ENCODE measurements around the gene SLC20A1. TPM values are rescaled to one million over a fixed set of nuclear protein-coding genes. Genes with fewer than 3 reads are reported as not detected.

Gene SLC20A1
- total and polyA plus RNA-seq, 2 of the 4 experiments (the other 2 are of a cell fraction): 93.6 to 94.1 TPM

DNA sequence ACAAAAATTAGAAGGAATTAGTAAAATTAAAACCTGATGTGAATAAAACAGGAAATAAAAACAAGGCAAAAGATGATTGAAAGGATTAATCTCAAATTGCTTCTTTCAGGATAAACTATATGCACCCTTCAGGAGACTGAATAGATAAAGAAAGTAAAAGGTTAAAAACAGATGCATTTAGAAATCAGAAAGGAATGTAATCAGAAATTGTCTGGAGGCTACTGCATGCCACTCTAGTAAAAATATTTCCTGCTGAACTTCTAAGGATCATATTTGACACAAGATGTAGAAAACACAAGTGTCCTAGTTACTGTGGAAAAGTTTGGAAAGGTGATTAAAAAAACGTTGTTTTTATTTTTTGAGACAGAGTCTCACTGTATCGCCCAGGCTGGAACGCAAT lies 45.1 kb upstream of the SLC20A1 start:
- Histone ChIP-seq H3K36me3 (ENCODE audit: control insufficient read depth, insufficient read depth, low read length) (no peaks in the 10 kb centered on the region), H2AK9ac (replicated peaks; ENCODE audit: low read depth, low read length, poor library complexity) (no peak overlapping the region), H3K18ac (ENCODE audit: low read depth, low read length) (peak overlapping the region; percentile 34; the same call in 1 of the 2 replicates), H3K27ac (ENCODE audit: insufficient read depth, low read length) (peak overlapping the region; percentile 54), H3K56ac (ENCODE audit: extremely low read depth, insufficient read depth, low read length) (peak overlapping the region; percentile 0; the same call in 1 of the 2 replicates), H2BK120ac (ENCODE audit: low read depth, low read length) (peak overlapping the region; percentile 60; the same call in 1 of the 2 replicates), H3K4ac (ENCODE audit: low read depth, low read length) (peak overlapping the region; percentile 77; the same call in 1 of the 2 replicates), H3K4me2 (ENCODE audit: low read depth, low read length) (peak overlapping the region; percentile 39; the same call in 1 of the 2 replicates), H3K79me1 (ENCODE audit: low read depth in 1 of 2, low read length in 2 of 2) (no peaks in the 10 kb centered on the region), H2AK5ac (ENCODE audit: low read depth, low read length) (peak overlapping the region; percentile 82; the same call in 1 of the 2 replicates), H2BK5ac (ENCODE audit: low read depth, low read length, poor library complexity, severe bottlenecking) (no peak overlapping the region), H3K14ac (replicated peaks; ENCODE audit: low read depth, low read length) (peak overlapping the region; percentile 76), H3K9me1 (ENCODE audit: insufficient read depth, low read length) (peaks cover 3% of the 10 kb centered on the region; the same call in 1 of the 2 replicates), H2BK20ac (ENCODE audit: low read depth, low read length) (peak overlapping the region; percentile 90; the same call in 1 of the 2 replicates), H2BK15ac (ENCODE audit: low read depth, low read length) (no peak overlapping the region; the same call in 2 of the 3 replicates), H4K91ac (ENCODE audit: insufficient read depth, low read depth, low read length) (no peak overlapping the region), H4K5ac (ENCODE audit: low read depth, low read length) (peak overlapping the region; percentile 49; the same call in 1 of the 2 replicates), H2AFZ (replicated peaks; ENCODE audit: low read length, poor library complexity) (no peak overlapping the region), H4K8ac (ENCODE audit: low read depth in 2 of 2, low read length in 2 of 2) (0 out of 4 replicates have a peak overlapping the region, but pooled peaks of 1 of the 2 experiments have one; percentile 0), H4K20me1 (ENCODE audit: insufficient read depth, low read length) (no peaks in the 10 kb centered on the region), H3K4me1 (ENCODE audit: control insufficient read depth, insufficient read depth, low read length) (0 out of 2 replicates have a peak, but pooled peaks cover 2% of the 10 kb centered on the region), H3K23ac (ENCODE audit: low read depth, low read length) (no peak overlapping the region), H3K9ac (ENCODE audit: low read depth, low read length) (no peak overlapping the region), H3K27me3 (ENCODE audit: control insufficient read depth, insufficient read depth, low read length) (no peaks in the 10 kb centered on the region), H3K9me3 (ENCODE audit: control insufficient read depth, insufficient read depth, low read length) (no peaks in the 10 kb centered on the region), H3K4me3 (ENCODE audit: insufficient read depth, low read depth, low read length) (no peak overlapping the region)
- WGBS, 2 experiments (ENCODE audit: extremely low coverage in 2 of 2, insufficient read length in 1 of 2): 80% methylated on average over 1 of the region's 3 CpGs; no CpG with 5 or more reads in 1 of the 2 experiments
- dilution Hi-C loops (cut with HindIII; ENCODE audit: low sequenced_read_pairs, unreplicated experiment) (no loop called here), in situ Hi-C loops (cut with MboI; ENCODE audit: low sequenced_read_pairs) (loop anchor here (5.0 kb wide), 2 partner anchors 127 to 357 kb away; no protein-coding TSS in a partner anchor), intact Hi-C loops (cut with micrococcal nuclease) (loop anchor here (2.0 kb wide), 1 partner anchor 44 kb away; the partner anchor contains the start of gene SLC20A1)
- CTCF ChIA-PET: interaction anchor here (0.7 to 1.6 kb wide), 12 partner anchors 9 to 148 kb away, joined by 3 to 21 read pairs (median 3); partner anchors contain the start of gene CHCHD5
- DNase-seq (peak; percentile 12), ATAC-seq (ENCODE audit: low read depth) (peak; percentile 70)
- BruUV-seq (replicated peaks): no TSS peak
- POLR2A ChIA-PET (ENCODE audit: unreplicated experiment): interaction anchor here (0.6 to 0.7 kb wide), 2 partner anchors 18 to 27 kb away, joined by 3 to 17 read pairs; no protein-coding TSS in a partner anchor
- TF ChIP-seq, protein P1, sequence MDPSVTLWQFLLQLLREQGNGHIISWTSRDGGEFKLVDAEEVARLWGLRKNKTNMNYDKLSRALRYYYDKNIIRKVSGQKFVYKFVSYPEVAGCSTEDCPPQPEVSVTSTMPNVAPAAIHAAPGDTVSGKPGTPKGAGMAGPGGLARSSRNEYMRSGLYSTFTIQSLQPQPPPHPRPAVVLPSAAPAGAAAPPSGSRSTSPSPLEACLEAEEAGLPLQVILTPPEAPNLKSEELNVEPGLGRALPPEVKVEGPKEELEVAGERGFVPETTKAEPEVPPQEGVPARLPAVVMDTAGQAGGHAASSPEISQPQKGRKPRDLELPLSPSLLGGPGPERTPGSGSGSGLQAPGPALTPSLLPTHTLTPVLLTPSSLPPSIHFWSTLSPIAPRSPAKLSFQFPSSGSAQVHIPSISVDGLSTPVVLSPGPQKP (IDR thresholded peaks at IDR 0.05; ENCODE audit: borderline replicate concordance, low read depth, low read length): no peak
- TF ChIP-seq CEBPB (IDR thresholded peaks at IDR 0.05; ENCODE audit: low read depth, low read length): no peak
- no peak for TF ChIP-seq MAFK (IDR thresholded peaks at IDR 0.05; ENCODE audit: low read depth, low read length)
- no peak for TF ChIP-seq NFE2L2 (IDR thresholded peaks at IDR 0.05; ENCODE audit: low read depth, low read length)
- no peak for TF ChIP-seq RCOR1 (IDR thresholded peaks at IDR 0.05; ENCODE audit: insufficient replicate concordance, low read length)
- TF ChIP-seq SMC3 (IDR thresholded peaks at IDR 0.05; ENCODE audit: low read depth, low read length): no peak
- no peak for TF ChIP-seq CTCF (conservative IDR thresholded peaks at IDR 0.05; ENCODE audit: low read depth, low read length)
- TF ChIP-seq MXI1 (IDR thresholded peaks at IDR 0.05; ENCODE audit: borderline replicate concordance, low read depth, low read length): no peak
- no peak for TF ChIP-seq RFX5 (IDR thresholded peaks at IDR 0.05; ENCODE audit: low read depth, low read length)
- TF ChIP-seq BHLHE40 (IDR thresholded peaks at IDR 0.05; ENCODE audit: low read depth, low read length): no peak
- TF ChIP-seq USF2 (IDR thresholded peaks at IDR 0.05; ENCODE audit: low read depth, low read length): no peak
- no peak for TF ChIP-seq MAZ (IDR thresholded peaks at IDR 0.05; ENCODE audit: borderline replicate concordance, low read depth, low read length)
- no peak for TF ChIP-seq RAD21 (IDR thresholded peaks at IDR 0.05; ENCODE audit: low read length)
- no peak for TF ChIP-seq FOS (IDR thresholded peaks at IDR 0.05; ENCODE audit: low read depth, low read length)
